Activated CD8-positive, alpha-beta memory T cell treated with anti-CD3 and anti-CD28 coated beads, Interleukin-2, amount 10 ng/mL, durations not matched to agents 7 days and 5 days (primary cell): Measurements from ENCODE around the gene CD1B. TPM values are rescaled to one million over a fixed set of nuclear protein-coding genes. Genes with fewer than 3 reads are reported as not detected.
A peak's percentile ranks its signal among the peaks of the same experiment; 100 is the strongest.
"Not testable (repeated sequence)": the region's sequence is repeated elsewhere in the genome, so short reads cannot be mapped to it uniquely, and the experiment has no call there.

ENCODE experiments used
- ATAC-seq: fragments of 150-1000 bp; cut with Tn5 transposase; one replicate; pipeline ENCODE4 v1.10.0; 2021; ENCODE audit warnings: moderate library complexity
- CTCF ChIA-PET: fragments of 350-600 bp; sonication (Branson Sonifier 250); formaldehyde crosslinking; loops from one replicate; lab custom pipeline; 2021; ENCODE audit warnings: antibody characterized with exemption; lab: Charles Lee
- DNase-seq: peaks from one replicate; pipeline ENCODE4 v3.0.0-alpha.2; 2020
- H3K27ac Mint-ChIP-seq: one replicate; pipeline ENCODE4 v1.8.0; 2021; ENCODE audit warnings: mild to moderate bottlenecking, mixed read lengths
- H3K27me3 Mint-ChIP-seq: one replicate; pipeline ENCODE4 v1.8.0; 2021; ENCODE audit warnings: mixed read lengths
- H3K36me3 Mint-ChIP-seq: one replicate; pipeline ENCODE4 v1.8.0; 2021; ENCODE audit warnings: mild to moderate bottlenecking, mixed read lengths
- H3K4me1 Mint-ChIP-seq: one replicate; pipeline ENCODE4 v1.8.0; 2021; ENCODE audit warnings: mixed read lengths
- H3K4me3 Mint-ChIP-seq: one replicate; pipeline ENCODE4 v1.8.0; 2021; ENCODE audit warnings: mild to moderate bottlenecking, moderate library complexity, mixed read lengths
- H3K9me3 Mint-ChIP-seq: one replicate; pipeline ENCODE4 v1.8.0; 2022; ENCODE audit warnings: low read depth, mixed read lengths
- total RNA-seq, 2 experiments: library from RNA; stranded (reverse); gene quantifications; one replicate each; pipeline ENCODE4 v1.2.3, GENCODE V29; 2021

The CD1B gene
- total RNA-seq, 2 experiments from 2014 or later = not detected

- Mint-ChIP-seq H3K4me3 (no peak overlapping the region), H3K27me3 (peaks cover 2% of the 10 kb centered on the region), H3K36me3 (no peaks in the 10 kb centered on the region), H3K4me1 (no peaks in the 10 kb centered on the region), H3K27ac (no peak overlapping the region), H3K9me3 (no peaks in the 10 kb centered on the region)
- CTCF ChIA-PET = no interaction called here
- DNase-seq (no peak), ATAC-seq (no peak)
These were observed 20.7 kb downstream of the CD1B start for GRCh38 chr1:158310623-158311022.

DNA sequence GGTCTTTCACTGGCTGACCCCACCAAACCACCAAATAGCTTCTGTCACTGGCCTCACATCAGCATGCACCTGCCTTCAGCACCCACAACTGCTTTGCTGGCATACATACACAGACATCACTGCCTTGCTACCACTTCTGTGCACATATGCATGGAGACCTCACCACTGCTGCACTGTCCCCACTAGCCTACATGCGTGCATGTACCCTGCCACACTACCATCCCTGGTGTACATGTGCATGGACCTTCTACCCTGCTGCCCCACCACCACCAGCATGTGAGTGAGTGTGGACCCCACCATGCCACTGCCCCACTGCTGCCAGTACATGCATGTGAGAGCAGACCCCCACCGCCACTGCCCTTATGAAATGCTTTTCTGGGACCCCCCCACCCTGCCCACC, 35.5 kb downstream of the CD1B start:
- H3K27ac Mint-ChIP-seq = no peak overlapping the region
- no peaks in the 10 kb centered on the region for H3K36me3 Mint-ChIP-seq
- CTCF ChIA-PET = no interaction called here
- DNase-seq (no peak), ATAC-seq (no peak)
- H3K27me3 Mint-ChIP-seq = peaks cover 6% of the 10 kb centered on the region
- no peaks in the 10 kb centered on the region for H3K4me1 Mint-ChIP-seq
- H3K9me3 Mint-ChIP-seq = no peaks in the 10 kb centered on the region
- H3K4me3 Mint-ChIP-seq = no peak overlapping the region

DNA sequence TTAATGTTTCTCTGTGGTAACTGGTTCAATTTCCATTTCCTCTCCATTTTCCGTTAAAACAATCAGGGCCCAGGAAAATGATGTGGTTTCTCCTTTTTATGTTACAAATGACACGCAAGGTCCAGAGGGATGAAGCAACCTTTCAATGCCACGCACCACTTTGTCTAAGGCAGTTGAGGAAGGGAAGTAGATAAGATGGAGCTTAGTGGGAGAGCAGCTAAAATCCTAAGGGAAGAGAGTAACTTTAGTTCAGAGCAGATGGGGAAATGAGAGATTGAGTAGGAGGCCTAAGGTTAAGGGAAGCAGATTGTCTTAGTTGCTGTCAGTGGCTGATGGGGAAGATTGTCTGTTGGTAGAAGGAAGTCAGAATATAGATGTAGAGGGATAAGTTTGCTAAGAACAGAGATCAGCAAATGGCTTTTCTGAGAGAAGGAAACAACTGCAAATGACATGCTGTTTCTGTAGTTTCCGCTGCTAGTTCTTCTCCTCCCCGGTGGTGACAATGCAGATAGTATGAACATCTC, 40.9 kb downstream of the CD1B start:
- H3K27ac Mint-ChIP-seq = no peak overlapping the region
- peaks cover 12% of the 10 kb centered on the region for H3K4me1 Mint-ChIP-seq
- H3K4me3 Mint-ChIP-seq = no peak overlapping the region
- ATAC-seq (no peak), DNase-seq (no peak)
- no peaks in the 10 kb centered on the region for H3K9me3 Mint-ChIP-seq
- no peaks in the 10 kb centered on the region for H3K36me3 Mint-ChIP-seq
- H3K27me3 Mint-ChIP-seq = peaks cover 5% of the 10 kb centered on the region
- CTCF ChIA-PET = no interaction called here

DNA sequence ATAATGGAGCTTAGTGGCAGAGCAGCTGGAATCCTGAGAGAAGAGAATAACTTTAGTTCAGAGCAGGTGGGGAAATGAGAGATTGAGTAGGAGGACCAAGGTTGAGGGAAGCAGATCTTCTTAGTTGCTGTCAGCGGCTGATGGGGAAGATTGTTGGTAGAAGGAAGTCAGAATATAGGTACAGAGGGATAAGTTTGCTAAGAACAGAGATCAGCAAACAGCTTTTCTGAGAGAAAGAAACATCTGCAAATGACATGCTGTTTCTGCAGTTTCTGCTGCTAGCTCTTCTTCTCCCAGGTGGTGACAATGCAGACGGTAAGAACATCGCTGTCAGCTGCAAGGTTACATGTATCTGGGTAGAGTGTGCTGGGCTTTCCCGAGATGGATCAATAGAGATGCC, 41.5 kb downstream of the CD1B start, which contains the start of gene CD1C:
Gene CD1C, plus strand, starts transcription at position 113 of the 400 bp plus-strand sequence. Its CDS starts 142 bp downstream, at position 255.
- no peak for ATAC-seq
- no peak within 1 kb of the TSS for H3K27ac Mint-ChIP-seq
- no peak for DNase-seq
- no peaks in the 10 kb centered on the region for H3K36me3 Mint-ChIP-seq
- H3K9me3 Mint-ChIP-seq = no peaks in the 10 kb centered on the region
- CTCF ChIA-PET = no interaction called here
- no peak within 1 kb of the TSS for H3K4me3 Mint-ChIP-seq
- peaks cover 5% of the 10 kb centered on the region for H3K27me3 Mint-ChIP-seq
- peaks cover 14% of the 10 kb centered on the region for H3K4me1 Mint-ChIP-seq

DNA sequence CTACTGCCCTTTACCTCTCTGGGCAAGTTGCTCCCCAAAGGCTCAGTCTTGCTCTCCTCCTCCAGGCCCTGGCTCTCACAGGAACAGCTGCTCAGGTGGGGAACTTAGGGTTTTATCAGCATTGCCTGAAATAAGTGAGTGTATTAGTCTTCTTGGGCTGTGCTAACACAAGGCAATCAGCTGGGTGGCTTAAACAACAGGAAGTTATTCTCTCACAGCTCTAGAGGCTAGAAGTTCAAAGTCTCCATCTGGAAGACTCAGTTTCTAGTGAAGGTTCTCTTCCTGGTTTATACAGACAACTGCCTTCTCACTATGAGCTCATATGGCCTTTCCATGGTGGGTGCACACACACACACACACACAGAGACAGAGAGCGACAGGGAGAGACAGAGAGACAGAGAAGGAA, 44.4 kb downstream of the CD1B start:
- H3K4me3 Mint-ChIP-seq = no peak overlapping the region
- no peaks in the 10 kb centered on the region for H3K9me3 Mint-ChIP-seq
- H3K27ac Mint-ChIP-seq = no peak overlapping the region
- no peak for DNase-seq
- no peaks in the 10 kb centered on the region for H3K36me3 Mint-ChIP-seq
- peaks cover 14% of the 10 kb centered on the region for H3K4me1 Mint-ChIP-seq
- CTCF ChIA-PET = interaction anchor here (0.9 kb wide), 1 partner anchor 78 kb away, joined by 3 read pairs; no protein-coding TSS in a partner anchor
- ATAC-seq = no peak
- H3K27me3 Mint-ChIP-seq = peaks cover 17% of the 10 kb centered on the region

- DNase-seq (no peak), ATAC-seq (no peak)
- CTCF ChIA-PET = interaction anchor here (0.9 kb wide), 1 partner anchor 78 kb away, joined by 3 read pairs; no protein-coding TSS in a partner anchor
- no peaks in the 10 kb centered on the region for H3K36me3 Mint-ChIP-seq
- H3K4me3 Mint-ChIP-seq = no peak overlapping the region
- peaks cover 17% of the 10 kb centered on the region for H3K27me3 Mint-ChIP-seq
- H3K9me3 Mint-ChIP-seq = no peaks in the 10 kb centered on the region
- peaks cover 14% of the 10 kb centered on the region for H3K4me1 Mint-ChIP-seq
- no peak overlapping the region for H3K27ac Mint-ChIP-seq
These were observed 44.8 kb downstream of the CD1B start for GRCh38 chr1:158286487-158286886.

- CTCF ChIA-PET = no interaction called here
- no peaks in the 10 kb centered on the region for H3K9me3 Mint-ChIP-seq
- ATAC-seq (peak; percentile 33), DNase-seq (no peak)
- H3K27ac Mint-ChIP-seq = peak overlapping the region; percentile 27
- H3K4me1 Mint-ChIP-seq = peaks cover 14% of the 10 kb centered on the region
- H3K36me3 Mint-ChIP-seq = no peaks in the 10 kb centered on the region
- H3K27me3 Mint-ChIP-seq = peaks cover 17% of the 10 kb centered on the region
- H3K4me3 Mint-ChIP-seq = no peak overlapping the region
These were observed 45.5 kb downstream of the CD1B start for GRCh38 chr1:158285756-158286241.

GRCh38 chr1:158283965-158284364, 47.4 kb downstream of the CD1B start:
- H3K36me3 Mint-ChIP-seq = no peaks in the 10 kb centered on the region
- peaks cover 17% of the 10 kb centered on the region for H3K27me3 Mint-ChIP-seq
- ATAC-seq (no peak), DNase-seq (no peak)
- CTCF ChIA-PET = no interaction called here
- no peak overlapping the region for H3K4me3 Mint-ChIP-seq
- peaks cover 14% of the 10 kb centered on the region for H3K4me1 Mint-ChIP-seq
- H3K27ac Mint-ChIP-seq = no peak overlapping the region
- no peaks in the 10 kb centered on the region for H3K9me3 Mint-ChIP-seq

DNA sequence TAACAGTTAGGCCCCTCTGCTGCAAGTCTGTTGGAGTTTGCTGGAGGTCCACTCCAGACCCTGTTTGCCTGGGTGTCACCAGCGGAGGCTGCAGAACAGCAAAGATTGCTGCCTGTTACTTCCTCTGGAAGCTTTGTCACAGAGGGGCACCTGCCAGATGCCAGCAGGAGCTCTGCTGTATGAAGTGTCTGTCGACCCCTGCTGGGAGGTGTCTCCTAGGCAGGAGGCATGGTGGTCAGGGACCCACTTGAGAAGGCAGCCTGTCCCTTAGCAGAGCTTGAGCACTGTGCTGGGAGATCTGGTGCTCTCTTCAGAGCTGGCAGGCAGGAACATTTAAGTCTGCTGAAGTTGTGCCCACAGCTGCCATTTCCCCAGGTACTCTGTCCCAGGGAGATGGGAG, 48.9 kb downstream of the CD1B start:
- H3K36me3 Mint-ChIP-seq, ATAC-seq, CTCF ChIA-PET, H3K4me3 Mint-ChIP-seq, H3K9me3 Mint-ChIP-seq, H3K27ac Mint-ChIP-seq, DNase-seq: not testable (repeated sequence)
- H3K4me1 Mint-ChIP-seq = peaks cover 14% of the 10 kb centered on the region
- peaks cover 17% of the 10 kb centered on the region for H3K27me3 Mint-ChIP-seq

Other genes with a start within 250 kb of the CD1B start
- gene CD1D, start 150.6 kb downstream of the CD1B start, total RNA-seq = not detected
- not detected for gene CD1A, start 77.1 kb downstream of the CD1B start, total RNA-seq
- gene CD1C, start 41.6 kb downstream of the CD1B start, total RNA-seq = not detected
- not detected for gene CD1E, start 22.4 kb upstream of the CD1B start, total RNA-seq
- gene OR10T2, start 67.9 kb upstream of the CD1B start, total RNA-seq = not detected
- not detected for gene OR10K2, start 94.7 kb upstream of the CD1B start, total RNA-seq
- gene OR10K1, start 130.3 kb upstream of the CD1B start, total RNA-seq = not detected
- gene OR10R2, start 140.7 kb upstream of the CD1B start, total RNA-seq = not detected
- not detected for gene OR6Y1, start 222.9 kb upstream of the CD1B start, total RNA-seq
- gene OR6P1, start 239.0 kb upstream of the CD1B start, total RNA-seq = not detected
- not detected for gene OR10X1, start 248.4 kb upstream of the CD1B start, total RNA-seq